Esophagus muscularis mucosa (tissue), 3 donors: ENCODE measurements around the gene RPS14.

Experiments
- POLR2A ChIP-seq: fragments of 450-650 bp; IDR thresholded peaks from one replicate; pipeline ENCODE4 v1.6.1; 2017; ENCODE audit warnings: antibody characterized with exemption, moderate library complexity, mild to moderate bottlenecking, low read depth
- TF ChIP-seq, protein P1 (sequence below), 3 experiments: fragments of 200-600 bp in 2 of 3; fragments of 450-650 bp in 1 of 3; sonication (generic) in 2 of 3; IDR thresholded peaks; one replicate each; pipeline ENCODE4 v1.5.1; 2017 to 2019; ENCODE audit warnings: antibody characterized with exemption in 3 of 3, mild to moderate bottlenecking in 2 of 3, moderate library complexity in 1 of 3

DNA sequence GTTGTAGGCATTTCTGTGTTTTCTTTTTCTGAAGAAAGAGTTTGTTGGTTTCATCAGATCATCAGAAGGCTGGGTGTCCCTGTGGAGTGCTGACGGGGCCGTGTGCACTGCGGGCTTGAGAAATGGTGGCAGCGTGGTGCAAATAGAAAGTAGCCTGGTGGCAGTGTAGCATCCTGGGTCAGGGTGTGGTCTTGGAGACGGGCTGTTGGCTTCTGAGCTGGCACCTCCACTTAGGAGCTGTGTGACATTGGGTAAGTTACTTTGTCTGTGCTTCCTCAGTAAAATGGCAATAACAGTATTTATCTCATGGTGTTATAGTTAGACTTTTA lies 48.4 kb upstream of the RPS14 start:
- no peak for TF ChIP-seq POLR2A
- TF ChIP-seq, protein P1, sequence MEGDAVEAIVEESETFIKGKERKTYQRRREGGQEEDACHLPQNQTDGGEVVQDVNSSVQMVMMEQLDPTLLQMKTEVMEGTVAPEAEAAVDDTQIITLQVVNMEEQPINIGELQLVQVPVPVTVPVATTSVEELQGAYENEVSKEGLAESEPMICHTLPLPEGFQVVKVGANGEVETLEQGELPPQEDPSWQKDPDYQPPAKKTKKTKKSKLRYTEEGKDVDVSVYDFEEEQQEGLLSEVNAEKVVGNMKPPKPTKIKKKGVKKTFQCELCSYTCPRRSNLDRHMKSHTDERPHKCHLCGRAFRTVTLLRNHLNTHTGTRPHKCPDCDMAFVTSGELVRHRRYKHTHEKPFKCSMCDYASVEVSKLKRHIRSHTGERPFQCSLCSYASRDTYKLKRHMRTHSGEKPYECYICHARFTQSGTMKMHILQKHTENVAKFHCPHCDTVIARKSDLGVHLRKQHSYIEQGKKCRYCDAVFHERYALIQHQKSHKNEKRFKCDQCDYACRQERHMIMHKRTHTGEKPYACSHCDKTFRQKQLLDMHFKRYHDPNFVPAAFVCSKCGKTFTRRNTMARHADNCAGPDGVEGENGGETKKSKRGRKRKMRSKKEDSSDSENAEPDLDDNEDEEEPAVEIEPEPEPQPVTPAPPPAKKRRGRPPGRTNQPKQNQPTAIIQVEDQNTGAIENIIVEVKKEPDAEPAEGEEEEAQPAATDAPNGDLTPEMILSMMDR (IDR thresholded peaks at IDR 0.05) = no peak
